HG03159 (cell line): ENCODE measurements around the gene PLAGL2.
"Not testable (repeated sequence)": the region's sequence is repeated elsewhere in the genome, so short reads cannot be mapped to it uniquely, and the experiment has no call there.

Experiments
- ATAC-seq: cut with Tn5 transposase; IDR thresholded peaks from one replicate; pipeline ENCODE4 v1.9.1; 2021; ENCODE audit warnings: mild to moderate bottlenecking, moderate library complexity; ENCODE audit not compliant: unreplicated experiment

The PLAGL2 gene

GRCh38 chr20:32186506-32186905 lies 21.0 kb downstream of the PLAGL2 start:
- ATAC-seq, result no peak

DNA sequence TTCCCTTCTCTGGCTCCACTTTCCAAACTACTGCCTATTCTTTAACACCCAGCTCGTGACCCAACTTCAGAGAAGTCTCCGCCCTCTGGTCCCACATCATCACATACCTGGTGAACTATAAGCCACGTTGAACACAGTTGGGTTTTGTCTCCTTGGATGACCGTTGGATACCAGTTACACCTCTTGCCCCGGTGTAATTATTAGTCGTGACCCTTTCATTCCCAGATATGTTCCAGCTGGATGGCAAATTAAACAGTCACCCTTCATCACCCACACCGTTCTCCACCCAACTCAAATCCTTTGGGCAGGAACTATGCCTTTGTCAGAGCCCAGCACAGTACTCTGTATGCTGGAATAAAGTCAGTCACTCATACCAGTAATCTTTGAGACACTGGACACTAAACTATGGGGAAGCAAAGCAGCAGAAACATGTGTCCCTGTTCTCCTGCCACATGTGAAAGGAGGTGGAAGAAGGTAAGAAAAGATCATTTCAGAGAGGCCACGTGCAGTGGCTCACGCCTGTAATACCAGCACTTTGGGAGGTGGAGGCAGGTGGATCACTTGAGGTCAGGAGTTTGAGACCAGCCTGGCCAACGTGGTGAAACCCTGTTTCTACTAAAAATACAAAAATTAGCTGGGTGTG lies 22.5 kb downstream of the PLAGL2 start:
- no peak for ATAC-seq

GRCh38 chr20:32183947-32184635 lies 23.5 kb downstream of the PLAGL2 start:
- ATAC-seq, result no peak

- ATAC-seq, result no peak
These were observed 25.9 kb downstream of the PLAGL2 start for GRCh38 chr20:32181606-32182005.

DNA sequence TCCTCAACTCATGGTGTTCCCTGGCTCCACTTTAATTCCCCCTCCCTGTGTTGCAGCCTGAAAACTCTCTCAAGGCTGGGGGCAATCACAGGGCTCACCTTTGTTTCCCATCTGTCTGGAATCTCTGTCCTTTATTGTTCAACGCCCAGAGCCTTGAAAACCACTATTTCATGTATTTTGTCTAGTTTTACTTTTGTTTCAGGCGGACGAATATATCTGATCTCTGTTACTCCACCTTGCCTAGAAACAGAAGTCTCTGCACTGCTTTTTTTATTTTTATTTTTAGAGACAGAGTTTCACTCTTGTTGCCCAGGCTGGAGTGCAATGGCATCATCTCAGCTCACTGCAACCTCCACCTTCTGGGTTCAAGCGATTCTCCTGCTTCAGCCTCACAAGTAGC lies 27.6 kb downstream of the PLAGL2 start:
- ATAC-seq, result no peak

DNA sequence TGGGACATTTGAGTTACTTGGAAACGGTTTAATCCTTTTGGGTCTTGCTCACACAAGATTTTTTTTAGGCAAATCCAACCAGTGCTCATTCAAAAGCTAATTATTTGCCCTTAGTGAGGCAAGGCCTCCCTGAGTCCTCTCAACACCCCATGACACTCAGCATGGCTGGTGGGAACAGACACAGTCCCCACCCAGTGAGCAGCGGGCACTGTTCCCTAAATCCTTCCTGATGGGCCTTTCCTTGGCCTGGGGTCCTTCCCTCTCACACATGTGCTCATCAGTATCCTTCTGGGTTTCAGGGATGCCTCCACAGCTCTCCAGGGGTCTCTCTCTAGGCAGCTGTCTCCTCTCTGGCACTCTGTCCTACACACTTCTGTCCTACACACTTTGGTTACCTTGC lies 28.0 kb downstream of the PLAGL2 start:
- no peak for ATAC-seq

DNA sequence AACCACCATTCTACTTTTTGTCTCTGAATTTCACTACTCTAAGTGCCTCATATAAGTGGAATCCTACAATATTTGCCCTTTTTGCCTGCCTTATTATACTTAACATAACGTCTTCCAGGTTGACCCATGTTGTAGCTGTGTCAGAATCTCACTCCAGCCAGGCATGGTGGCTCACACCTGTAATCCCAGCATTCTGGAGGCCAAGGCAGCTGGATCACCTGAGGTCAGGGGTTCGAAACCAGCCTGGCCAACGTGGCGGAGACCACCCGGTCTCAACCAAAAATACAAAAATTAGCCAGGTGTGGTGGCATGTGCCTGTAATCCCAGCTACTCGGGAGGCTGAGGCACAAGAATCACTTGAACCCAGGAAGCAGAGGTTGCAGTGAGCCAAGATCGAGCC lies 29.8 kb downstream of the PLAGL2 start:
- ATAC-seq, result not testable (repeated sequence)

GRCh38 chr20:32168184-32168910 lies 39.2 kb downstream of the PLAGL2 start:
- no peak for ATAC-seq

GRCh38 chr20:32167552-32167951 lies 40.0 kb downstream of the PLAGL2 start:
- no peak for ATAC-seq

GRCh38 chr20:32165836-32166545 lies 41.6 kb downstream of the PLAGL2 start:
- ATAC-seq, result no peak

DNA sequence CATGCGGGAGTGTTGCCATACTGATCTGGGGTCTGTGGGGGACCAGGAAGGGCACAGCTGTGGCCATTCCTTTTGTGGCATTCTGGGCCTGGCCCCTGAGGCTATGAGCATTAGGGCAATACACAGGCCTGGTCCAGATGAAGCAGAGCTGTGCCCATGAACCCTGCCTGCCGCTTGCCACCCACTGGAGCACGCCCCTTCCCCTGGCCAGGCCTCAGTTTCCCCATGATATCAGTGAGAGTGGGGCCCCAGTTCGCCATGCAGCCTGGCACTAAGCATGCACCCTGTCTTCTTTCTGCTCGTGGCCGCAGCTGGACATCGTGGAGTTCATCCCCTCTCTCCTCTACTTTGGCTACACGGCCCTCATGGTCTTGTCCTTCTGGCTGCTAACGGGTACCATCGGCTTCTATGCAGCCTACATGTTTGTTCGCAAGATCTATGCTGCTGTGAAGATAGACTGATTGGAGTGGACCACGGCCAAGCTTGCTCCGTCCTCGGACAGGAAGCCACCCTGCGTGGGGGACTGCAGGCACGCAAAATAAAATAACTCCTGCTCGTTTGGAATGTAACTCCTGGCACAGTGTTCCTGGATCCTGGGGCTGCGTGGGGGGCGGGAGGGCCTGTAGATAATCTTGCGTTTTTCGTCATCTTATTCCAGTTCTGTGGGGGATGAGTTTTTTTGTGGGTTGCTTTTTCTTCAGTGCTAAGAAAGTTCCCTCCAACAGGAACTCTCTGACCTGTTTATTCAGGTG lies 42.4 kb downstream of the PLAGL2 start:
- ATAC-seq, result no peak

GRCh38 chr20:32163951-32164350 lies 43.6 kb downstream of the PLAGL2 start:
- no peak for ATAC-seq

DNA sequence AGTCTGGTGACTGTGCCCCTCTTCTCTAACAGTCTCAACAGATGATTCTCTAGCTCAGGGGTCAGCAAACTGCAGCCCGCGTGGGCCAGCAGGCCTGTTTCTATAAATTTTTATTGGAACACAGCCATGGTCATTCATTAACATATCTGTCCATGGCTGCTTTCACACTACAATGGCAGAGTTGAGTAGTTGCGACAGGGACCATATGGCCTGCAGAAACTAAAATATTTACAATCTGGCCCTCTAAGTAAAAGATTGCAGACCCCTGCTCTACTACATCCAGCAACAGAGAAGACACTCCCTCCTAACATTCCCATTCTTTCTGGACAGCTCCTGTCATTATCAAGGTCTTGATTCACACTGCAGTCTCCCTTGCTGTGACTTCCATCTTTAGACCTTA lies 45.2 kb downstream of the PLAGL2 start:
- no peak for ATAC-seq

GRCh38 chr20:32160341-32160740 lies 47.2 kb downstream of the PLAGL2 start:
- no peak for ATAC-seq

DNA sequence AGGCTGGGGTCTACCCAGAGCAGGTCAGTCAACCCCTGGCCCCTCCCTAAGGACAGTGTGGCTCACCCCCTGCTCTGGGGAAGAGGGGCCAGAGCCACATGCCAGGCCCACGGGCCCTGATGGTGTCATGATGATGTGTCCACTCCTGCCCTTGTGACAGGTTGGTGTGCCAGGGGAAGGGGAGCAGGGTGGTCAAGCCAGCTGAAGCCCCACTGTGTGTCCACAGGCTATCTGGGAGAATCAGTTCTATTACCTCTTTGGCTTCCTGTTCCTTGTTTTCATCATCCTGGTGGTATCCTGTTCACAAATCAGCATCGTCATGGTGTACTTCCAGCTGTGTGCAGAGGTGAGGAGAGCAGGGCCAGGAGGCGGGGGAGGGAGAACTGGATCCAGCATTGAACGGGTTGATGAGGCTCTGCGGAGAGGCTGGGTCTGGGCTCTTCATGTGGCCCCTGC lies 47.7 kb downstream of the PLAGL2 start:
- no peak for ATAC-seq

- ATAC-seq, result no peak
These were observed 48.4 kb downstream of the PLAGL2 start for GRCh38 chr20:32158943-32159660.

DNA sequence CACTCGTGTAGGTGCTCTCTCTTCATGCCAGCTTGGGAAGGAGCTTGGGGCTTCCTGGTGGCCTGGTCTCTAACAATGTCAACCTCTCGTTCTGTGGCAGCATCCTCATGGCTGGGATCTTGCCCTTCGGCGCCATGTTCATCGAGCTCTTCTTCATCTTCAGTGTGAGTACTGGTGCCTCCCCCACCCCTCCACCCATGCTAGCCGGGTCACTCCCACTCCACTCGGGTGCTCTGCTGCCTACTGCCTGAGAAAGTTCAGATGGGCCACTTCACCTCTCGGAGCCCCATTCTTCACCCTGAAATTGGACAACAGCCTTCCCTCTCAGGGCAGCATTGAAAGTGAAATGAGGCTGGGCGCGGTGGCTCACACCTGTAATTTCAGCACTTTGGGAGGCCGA lies 49.2 kb downstream of the PLAGL2 start:
- no peak for ATAC-seq

GRCh38 chr20:32157611-32158010 lies 49.9 kb downstream of the PLAGL2 start:
- no peak for ATAC-seq

DNA sequence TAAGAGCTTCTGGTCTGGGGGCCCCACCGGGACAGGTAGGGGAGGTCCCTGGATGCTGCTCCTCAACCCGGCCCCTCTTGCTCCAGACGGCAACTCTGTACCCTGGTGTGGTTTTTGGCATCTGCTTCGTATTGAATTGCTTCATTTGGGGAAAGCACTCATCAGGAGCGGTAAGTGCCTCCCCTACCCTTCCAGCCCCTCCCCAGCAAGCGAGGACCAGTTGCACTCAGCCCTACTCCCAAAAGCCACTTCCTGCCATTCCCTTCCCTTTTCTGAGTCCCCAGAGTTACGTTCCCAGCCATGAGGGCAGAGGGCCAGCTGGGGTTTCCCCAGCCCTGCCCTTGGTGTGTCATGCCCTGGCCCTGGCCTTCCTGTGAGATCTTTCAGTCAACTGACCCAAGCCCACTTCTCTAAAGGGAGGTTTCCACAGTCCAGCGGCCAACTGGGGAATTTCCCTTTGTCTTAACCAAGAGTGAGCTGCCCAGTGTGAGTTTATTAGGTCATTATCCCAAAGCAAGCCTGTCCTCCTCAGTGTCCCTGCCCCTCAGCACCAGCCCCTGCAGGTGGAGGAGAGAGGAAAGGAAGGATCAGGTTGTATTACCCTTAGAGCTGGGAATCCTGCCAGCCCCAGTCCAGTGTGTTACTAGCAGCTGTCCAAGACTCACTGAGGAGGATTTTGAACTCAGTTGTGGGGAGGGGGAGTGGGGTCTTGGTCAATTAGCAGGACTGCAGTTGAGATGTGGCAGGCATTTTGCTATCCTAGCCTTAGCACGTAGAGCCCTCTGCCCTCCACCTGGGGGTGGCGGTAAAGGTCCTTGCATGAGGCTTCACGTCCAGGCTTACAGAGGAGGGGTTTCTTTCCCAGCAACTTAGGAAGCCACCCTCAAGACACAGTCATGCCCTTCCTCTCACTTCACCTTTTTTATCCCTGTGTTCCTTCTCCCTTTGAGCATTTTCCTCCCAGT lies 52.2 kb downstream of the PLAGL2 start:
- no peak for ATAC-seq
